Measurements from ENCODE around the gene LSM12.
A peak's percentile ranks its signal among the peaks of the same experiment; 100 is the strongest.

The LSM12 gene

GRCh38 chr17:44097110-44097958 is 30.9 kb upstream of the LSM12 start:
- DNase-seq = no peak

DNA sequence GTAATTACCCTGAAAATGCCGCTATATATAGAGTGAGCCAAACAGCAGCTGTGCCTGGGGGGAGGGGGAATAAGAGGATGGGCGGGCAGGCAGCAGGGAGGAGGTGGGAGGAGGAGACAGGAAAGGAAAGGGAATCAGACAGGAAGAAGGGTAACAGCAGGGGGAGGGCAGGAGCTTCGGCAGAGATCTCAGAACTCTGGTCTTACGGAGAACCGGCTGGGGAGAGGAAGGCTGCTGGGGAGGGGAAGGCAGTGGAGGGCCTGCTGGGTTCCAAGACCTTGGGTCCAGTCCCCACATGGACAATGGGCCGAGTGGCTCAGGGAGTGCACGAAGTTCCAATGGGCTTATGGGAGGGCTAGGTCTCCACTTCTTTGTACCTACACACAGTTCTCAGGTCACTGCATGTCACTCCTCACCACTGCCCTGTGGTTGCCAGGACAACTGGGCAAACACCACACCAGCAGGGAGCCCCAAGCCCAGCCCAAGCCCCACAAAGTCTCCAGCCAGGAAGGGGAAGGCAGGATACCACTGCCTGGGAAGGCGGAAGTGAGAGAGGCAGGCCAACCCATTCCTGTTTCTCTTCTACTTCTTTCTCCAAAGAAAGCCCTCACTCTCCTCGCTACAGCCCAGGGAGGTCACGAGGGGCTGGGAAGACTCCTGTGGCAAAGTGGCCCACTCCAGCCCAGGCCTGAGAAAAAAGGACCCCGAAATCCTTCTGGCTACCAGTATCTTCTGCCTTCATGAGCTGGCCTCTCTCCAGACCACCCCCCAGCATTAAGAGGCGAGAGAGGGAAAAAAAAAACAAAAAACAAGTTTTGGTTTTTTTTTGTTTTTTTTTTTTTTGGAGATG is 29.4 kb upstream of the LSM12 start:
- peak; percentile 85 for DNase-seq

DNA sequence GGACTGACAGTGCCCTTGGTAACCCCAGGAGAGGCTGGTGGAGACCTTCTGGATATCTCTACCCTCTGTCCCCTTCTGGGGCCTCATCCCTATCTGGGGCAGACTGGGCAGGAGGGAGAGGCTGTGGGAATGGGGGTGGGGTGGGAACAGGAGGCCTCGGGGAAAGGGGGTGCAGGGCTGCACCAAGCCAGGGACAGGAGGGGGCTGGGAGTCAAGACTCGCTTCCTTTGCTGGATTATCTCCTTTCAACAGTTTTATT is 28.8 kb upstream of the LSM12 start:
- DNase-seq = no peak

GRCh38 chr17:44094701-44095387 is 28.4 kb upstream of the LSM12 start:
- no peak for DNase-seq

GRCh38 chr17:44093231-44093900 is 26.9 kb upstream of the LSM12 start:
- no peak for DNase-seq

DNA sequence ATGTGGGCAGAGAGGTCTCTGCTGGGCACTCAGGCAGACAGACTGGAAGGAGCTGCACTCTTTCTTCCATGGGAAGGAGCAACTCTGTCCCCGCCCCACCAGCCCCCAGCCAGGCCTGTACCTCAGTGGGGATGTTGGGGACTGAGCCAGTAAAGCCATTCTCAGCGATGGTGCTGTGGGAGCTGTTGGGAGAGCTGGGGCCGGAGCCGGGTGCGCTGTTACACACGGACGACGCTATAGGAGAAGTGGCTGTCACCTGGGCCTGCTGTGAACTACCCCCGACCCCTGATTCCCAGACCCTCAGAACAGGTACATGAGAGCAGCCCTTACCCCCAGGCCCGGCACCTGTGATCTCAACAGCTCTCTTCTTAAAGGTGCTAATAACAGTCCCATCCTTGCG is 25.6 kb upstream of the LSM12 start:
- no peak for DNase-seq

DNA sequence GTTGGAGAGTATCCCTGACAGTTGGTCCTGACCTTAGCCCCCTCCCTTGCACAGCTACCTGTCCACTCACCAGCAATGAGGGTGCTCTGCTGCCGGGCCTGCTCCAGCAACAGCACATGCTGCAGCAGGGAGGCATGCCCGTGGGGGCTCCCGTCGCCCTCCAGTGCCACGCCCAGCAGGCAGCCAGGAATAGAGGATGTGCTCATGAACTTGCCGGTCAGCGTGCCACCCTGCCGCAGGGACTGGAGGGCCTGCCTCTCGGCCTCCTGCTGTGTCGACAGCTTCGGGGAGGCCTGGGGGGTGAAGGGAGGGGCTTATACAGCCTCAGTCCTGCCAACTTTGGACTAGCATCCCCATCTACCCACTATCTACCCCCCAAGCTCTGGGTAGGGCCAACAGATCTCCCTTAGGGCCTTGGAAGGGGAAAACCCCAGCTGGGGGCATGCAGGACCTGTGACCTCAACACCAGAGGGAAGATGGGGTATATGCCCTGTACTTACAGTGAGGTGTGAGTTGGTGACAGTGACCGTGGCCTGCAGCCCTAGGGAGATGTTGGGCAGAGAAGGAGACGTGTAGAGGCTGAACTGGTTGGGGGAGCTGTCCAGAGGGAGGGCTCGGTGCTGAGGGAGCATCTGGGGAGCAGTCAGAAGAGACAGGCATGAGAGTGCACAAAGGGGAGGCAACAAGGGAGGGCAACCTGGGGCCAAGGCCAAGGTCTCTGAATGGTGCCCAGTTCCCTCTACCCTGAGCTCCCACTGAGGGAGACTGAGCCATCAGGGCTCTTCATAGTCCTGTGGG is 24.9 kb upstream of the LSM12 start:
- DNase-seq = no peak

DNA sequence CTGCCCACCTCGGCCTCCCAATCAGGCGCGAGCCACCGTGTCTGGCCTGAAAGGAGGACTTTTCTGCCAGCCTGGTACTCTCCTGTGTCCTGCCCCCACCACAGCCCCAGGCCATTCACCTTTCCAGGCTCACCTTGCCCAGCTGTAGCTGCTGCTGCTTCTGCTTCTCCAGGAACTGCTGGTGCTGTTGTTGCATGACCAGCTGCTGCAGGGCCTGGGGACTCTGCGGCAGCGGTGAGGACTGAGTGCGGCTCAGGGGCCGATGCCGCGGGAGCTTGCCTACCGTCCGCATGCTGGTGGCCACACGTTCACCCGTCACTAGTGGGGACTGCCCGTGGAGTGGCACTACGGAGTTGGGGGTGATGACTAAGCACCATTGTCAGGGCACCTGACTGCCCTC is 21.8 kb upstream of the LSM12 start:
- DNase-seq = no peak

DNA sequence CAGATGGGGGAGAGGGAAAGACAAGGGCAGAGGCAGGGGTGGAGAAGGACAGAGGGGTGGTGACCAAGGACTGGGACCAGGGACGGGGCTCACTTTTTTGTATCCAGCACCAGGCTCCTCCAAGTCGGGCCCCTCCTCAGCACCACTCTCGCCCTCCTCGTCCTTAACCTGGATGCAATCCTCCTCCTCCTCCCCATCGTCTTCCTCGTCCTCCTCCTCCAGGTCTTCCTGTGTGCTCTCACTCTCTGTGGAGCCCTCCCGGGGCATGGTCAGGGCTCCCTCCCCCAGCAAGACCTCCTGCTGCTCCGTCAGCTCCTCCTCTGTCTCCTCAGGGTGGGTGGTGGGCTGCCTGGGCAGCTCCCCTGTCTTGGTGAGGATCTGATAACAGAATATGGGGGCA is 20.8 kb upstream of the LSM12 start:
- DNase-seq = no peak

DNA sequence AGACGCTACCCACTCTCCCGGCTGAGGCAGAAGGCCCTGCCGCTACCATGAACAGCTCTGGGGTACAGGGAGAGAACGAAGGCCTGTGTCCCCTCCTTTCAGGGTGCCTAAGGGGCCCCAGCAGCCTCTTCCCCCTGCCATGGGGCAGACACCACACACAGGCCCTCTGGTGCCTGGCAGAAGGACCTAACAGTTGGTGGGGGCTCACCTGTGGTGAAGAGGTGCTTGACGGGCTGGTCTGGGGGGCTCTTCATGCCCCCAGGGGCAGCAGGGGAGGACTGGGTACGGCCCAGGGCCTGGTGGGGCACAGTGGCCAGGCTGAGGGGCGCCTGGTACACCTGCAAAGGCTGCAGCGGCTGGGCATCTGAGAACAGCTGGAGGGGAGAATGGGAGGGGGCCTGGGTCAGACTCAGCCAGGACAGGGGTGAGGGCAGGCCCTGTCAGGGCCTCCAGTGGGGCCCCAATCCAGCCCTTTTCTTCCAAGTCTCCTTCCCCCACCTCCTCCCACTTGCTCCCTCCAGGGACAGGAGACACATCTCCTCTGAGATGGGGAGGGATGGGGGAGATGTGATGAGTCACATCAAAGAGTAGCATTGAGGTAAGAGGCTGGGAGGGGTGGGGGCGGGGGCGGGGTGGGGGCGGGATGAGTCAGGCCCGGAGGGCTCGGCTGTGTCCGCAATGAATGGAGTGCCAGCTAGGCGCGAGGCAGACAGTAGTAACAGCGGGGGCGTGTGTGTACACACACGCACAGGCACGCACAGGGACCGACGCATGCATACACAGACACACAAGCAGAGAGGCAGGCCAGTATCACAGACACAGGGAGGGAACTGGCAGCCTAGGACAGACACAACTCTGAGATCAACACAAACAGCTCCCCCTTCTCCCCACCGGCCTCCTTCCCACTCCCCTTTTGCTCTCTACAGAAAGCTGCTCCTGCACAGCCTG is 20.2 kb upstream of the LSM12 start:
- no peak for DNase-seq

GRCh38 chr17:44085908-44086307 is 19.4 kb upstream of the LSM12 start:
- no peak for DNase-seq

DNA sequence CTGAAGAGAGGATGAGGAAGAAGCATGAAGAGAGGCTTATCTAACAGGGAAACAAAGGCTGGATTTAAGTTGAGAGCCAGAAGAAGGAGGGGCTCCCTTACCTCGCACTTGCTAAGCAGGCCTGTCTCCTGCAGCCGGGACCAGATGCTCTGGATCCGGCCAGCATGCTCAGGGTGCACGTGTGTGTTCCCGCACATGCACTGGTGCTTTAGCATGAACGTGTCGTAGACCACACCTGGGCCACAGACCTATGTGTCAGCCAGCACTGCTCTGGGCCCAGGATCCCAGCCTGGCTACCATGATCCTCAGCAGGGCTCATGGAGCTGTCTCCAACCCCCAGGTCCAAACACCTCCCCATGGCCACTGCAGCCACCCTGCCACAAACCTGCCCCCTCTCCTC is 18.4 kb upstream of the LSM12 start:
- no peak for DNase-seq

DNA sequence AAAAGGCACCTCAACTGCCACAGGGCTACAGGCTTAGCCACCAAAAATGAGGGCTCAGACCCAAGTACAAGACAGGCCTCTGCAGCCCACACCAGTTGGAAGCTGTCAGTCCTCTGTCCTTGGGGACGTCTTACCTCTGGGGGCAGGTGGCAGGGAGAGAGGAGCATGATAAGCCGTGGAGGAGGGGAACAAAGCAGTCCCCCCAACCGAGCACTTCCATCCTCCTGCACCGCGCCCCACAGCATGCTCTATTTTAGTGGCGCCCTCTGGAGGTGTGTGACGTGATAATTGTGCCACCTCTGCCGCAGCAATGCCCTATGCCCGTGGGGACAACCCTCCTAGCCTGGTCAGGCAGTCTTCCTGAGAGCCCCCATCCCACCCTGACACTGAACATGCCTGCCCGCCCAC is 17.7 kb upstream of the LSM12 start:
- DNase-seq = no peak

DNA sequence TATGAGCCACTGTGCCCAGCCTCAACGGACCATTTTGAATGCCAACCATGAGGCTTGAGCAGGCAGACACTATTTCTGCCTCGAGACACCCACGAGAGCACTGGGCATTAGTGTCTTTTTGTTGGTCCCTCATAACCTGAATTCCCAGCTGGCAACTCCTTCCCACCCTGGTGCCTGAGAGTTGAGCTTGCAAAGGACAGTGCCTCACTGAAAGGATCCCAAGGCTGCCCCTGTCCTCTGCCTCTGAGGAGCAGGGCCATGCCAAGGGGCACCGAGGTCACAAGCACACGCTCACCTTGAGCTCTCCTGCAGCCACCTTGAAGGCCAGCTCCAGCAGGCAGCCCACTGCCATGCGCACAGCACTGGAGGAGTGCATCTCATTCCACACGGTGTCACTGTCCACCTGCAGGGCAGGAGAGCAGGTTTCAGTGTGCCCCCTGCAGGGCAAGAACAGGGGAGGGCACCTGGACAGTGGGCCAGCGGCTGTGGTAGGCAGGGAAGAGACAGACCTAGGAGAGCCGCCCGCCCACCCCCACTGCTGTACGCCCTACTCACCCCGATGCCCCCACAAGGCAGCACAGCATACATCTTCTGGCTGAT is 16.9 kb upstream of the LSM12 start:
- no peak for DNase-seq

DNA sequence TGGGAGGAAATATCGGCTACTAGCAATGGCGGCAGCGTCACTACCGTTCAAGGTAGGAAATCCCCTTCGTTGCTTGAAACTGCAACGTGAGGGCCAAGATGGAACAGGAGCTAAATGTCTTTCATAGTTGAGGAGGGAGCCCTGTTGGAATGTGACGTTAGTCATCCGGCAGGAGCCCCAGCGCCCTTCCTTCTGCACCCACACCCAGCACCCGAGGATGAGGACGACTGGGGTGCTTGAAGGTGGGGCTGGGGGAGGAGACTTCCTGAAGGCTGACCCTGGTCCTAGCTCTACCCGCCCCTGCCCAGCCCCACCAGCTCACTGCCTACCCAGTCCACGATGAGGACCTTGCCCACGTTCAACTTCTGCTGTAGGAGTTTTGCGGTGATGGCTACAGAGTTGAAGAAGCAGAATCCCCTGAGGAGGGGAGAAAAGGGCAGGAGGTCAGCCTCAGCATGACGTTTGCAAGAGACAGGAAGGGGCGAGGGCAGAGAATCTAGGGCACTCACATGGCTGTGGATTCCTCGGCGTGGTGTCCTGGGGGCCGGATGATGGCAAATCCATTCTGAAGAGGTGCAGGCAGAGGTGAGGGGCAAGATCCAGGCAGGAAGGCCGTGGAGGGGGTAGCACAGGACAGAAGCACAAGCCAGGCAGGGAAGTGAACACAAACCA is 15.9 kb upstream of the LSM12 start:
- no peak for DNase-seq

DNA sequence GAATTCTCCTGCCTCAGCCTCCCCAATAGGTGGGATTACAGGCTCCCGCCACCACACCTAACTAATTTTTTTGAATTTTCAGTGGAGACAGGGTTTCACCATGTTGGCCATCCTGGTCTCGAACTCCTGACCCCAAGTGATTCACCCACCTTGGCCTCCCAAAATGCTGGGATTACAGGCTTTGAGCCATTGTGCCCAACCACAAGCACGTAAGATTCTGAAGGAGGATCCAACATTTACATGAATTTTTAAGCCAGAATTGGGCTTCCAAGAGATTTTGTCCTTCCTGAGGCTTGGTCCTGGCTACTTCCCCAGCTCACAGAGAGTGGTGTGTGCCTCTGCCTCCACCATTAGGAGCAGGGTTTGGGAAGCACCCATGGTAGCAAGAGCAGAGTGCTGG is 15.2 kb upstream of the LSM12 start:
- DNase-seq = no peak

GRCh38 chr17:44079877-44080821 is 13.7 kb upstream of the LSM12 start:
- no peak for DNase-seq

- no peak for DNase-seq
Observed at GRCh38 chr17:44078412-44078811, 11.9 kb upstream of the LSM12 start.

DNA sequence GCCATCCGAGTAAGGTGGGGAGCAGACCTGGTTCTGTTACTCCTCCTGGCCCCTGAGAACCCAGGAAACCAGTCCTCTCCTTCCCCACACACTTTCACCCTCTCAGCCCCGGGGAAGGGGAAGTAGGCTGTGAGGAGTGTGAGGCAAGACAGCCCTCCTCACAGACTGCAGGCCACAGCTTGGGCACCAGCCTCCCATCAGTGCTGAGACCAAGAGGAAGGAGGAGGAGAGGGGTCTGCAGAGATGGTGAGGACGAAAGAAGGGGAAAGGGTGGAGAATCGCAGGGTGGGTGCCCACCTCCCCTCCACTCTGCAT is 11.1 kb upstream of the LSM12 start:
- no peak for DNase-seq
